HCT116 (cell line): ENCODE results near the gene TRIM6. TPM values are rescaled to one million over a fixed set of nuclear protein-coding genes. Genes with fewer than 3 reads are reported as not detected.

Source experiments
- ATAC-seq: fragments of 200-7000 bp; cut with Tn5 transposase; 2 replicates; pipeline ENCODE4 v1.9.1; 2020; ENCODE audit warnings: mild to moderate bottlenecking, moderate library complexity
- BruUV-seq: library from RNA; stranded (reverse); fragments of 400-500 nt; replicated peaks from 2 replicates; lab custom pipeline; 2021; lab: Mats Ljungman, UMichigan
- CTCF ChIA-PET: fragments of 300-600 bp; sonication (Branson Sonifier 250); formaldehyde crosslinking; loops from one replicate; lab custom pipeline; 2021; ENCODE audit warnings: antibody characterized with exemption; lab: Charles Lee
- POLR2A ChIA-PET: fragments of 300-600, 350-600 bp; sonication (Branson Sonifier 250); formaldehyde crosslinking; loops from one replicate; lab custom pipeline; 2021; ENCODE audit warnings: antibody characterized with exemption; lab: Charles Lee
- RAD21 ChIA-PET, 2 experiments: fragments of 300-600 bp; sonication (Branson Sonifier 250); formaldehyde crosslinking; loops; one replicate each; lab custom pipeline; 2023; ENCODE audit warnings: low total read pairs in 2 of 2; ENCODE audit not compliant: uncharacterized antibody in 2 of 2, unreplicated experiment in 2 of 2, low non-redundant PET in 1 of 2; lab: Charles Lee
- DNase-seq: peaks from one replicate; pipeline ENCODE4 v3.0.0-alpha.2; 2010; ENCODE audit warnings: low read depth, low spot score
- H2AFZ ChIP-seq: fragments of 200-600 bp; shearing (Covaris generic), sonication (generic); 2 replicates; pipeline ENCODE4 v1.6.1; 2017; ENCODE audit warnings: low read depth, mixed run types, mixed read lengths, antibody characterized with exemption, low read length; ENCODE audit not compliant: poor library complexity, severe bottlenecking
- H3K27ac ChIP-seq: 2 replicates; pipeline ENCODE4 v1.5.1; 2012; ENCODE audit warnings: low read depth, low read length
- H3K27me3 ChIP-seq: fragments of 200-600 bp; sonication (generic); 2 replicates; pipeline ENCODE4 v1.6.1; 2016; ENCODE audit warnings: mixed run types, low read length, mixed read lengths; ENCODE audit not compliant: insufficient read depth
- H3K36me3 ChIP-seq, 2 experiments: fragments of 200-500 bp in 1 of 2; fragments of 200-600 bp in 1 of 2; sonication (Bioruptor generic) in 1 of 2; sonication (generic) in 1 of 2; 2 replicates each; pipeline versions ENCODE4 v1.5.1 to v1.6.1; 2014 to 2016; ENCODE audit warnings: low read length in 2 of 2, inconsistent platforms in 1 of 2, mixed read lengths in 1 of 2, mixed run types in 1 of 2; ENCODE audit not compliant: insufficient read depth in 2 of 2, control insufficient read depth in 1 of 2
- H3K4me1 ChIP-seq, 2 experiments: fragments of 200-600 bp in 1 of 2; sonication (generic) in 1 of 2; 2 replicates each; pipeline versions ENCODE4 v1.5.1 to v1.6.1; 2012 to 2017; ENCODE audit warnings: low read length in 2 of 2, inconsistent platforms in 1 of 2, mild to moderate bottlenecking in 1 of 2, mixed read lengths in 1 of 2, mixed run types in 1 of 2, moderate library complexity in 1 of 2; ENCODE audit not compliant: insufficient read depth in 2 of 2, control insufficient read depth in 1 of 2
- H3K4me2 ChIP-seq: fragments of 200-600 bp; sonication (generic); 2 replicates; pipeline ENCODE4 v1.6.1; 2017; ENCODE audit warnings: mixed run types, low read length, mixed read lengths
- H3K4me3 ChIP-seq, 2 experiments: fragments of 200-600 bp in 1 of 2; sonication (generic) in 1 of 2; replicated peaks in 1 of 2; 2 replicates each; pipeline ENCODE4 v1.5.1; 2011 to 2016; ENCODE audit warnings: low read length in 2 of 2, control low read depth in 1 of 2, low read depth in 1 of 2, mild to moderate bottlenecking in 1 of 2, mixed read lengths in 1 of 2, mixed run types in 1 of 2
- H3K79me2 ChIP-seq: fragments of 200-600 bp; sonication (generic); 2 replicates; pipeline ENCODE4 v1.6.1; 2017; ENCODE audit warnings: mild to moderate bottlenecking, mixed run types, low read length, moderate library complexity, mixed read lengths; ENCODE audit not compliant: insufficient read depth
- H3K9ac ChIP-seq: fragments of 200-600 bp; sonication (generic); 2 replicates; pipeline ENCODE4 v1.6.1; 2016; ENCODE audit warnings: low read length, mixed read lengths
- H3K9me2 ChIP-seq: fragments of 200-600 bp; sonication (generic), shearing (Covaris generic); 2 replicates; pipeline ENCODE4 v1.6.1; 2017; ENCODE audit warnings: mixed run types, mild to moderate bottlenecking, moderate library complexity; ENCODE audit not compliant: insufficient read depth
- H3K9me3 ChIP-seq, 2 experiments: fragments of 200-500 bp in 1 of 2; fragments of 200-600 bp in 1 of 2; sonication (Bioruptor generic) in 1 of 2; sonication (generic) in 1 of 2; 2 replicates each; pipeline ENCODE4 v1.6.1; 2014 to 2017; ENCODE audit warnings: low read length in 2 of 2, mixed read lengths in 2 of 2, inconsistent platforms in 1 of 2, low read depth in 1 of 2, mild to moderate bottlenecking in 1 of 2, mixed run types in 1 of 2, moderate library complexity in 1 of 2; ENCODE audit not compliant: control insufficient read depth in 1 of 2, insufficient read depth in 1 of 2
- H4K20me1 ChIP-seq: fragments of 200-600 bp; sonication (generic), shearing (Covaris generic); 2 replicates; pipeline ENCODE4 v1.6.1; 2017; ENCODE audit warnings: mixed run types, mild to moderate bottlenecking, moderate library complexity; ENCODE audit not compliant: insufficient read depth
- CEBPB ChIP-seq: IDR thresholded peaks from 2 replicates; pipeline ENCODE4 v1.6.1; 2012; ENCODE audit warnings: low read depth
- ELF1 ChIP-seq: IDR thresholded peaks from 2 replicates; pipeline ENCODE4 v1.6.1; 2012; ENCODE audit warnings: low read depth, borderline replicate concordance
- EZH2 ChIP-seq: fragments of 200-600 bp; sonication (generic); IDR thresholded peaks from 2 replicates; pipeline ENCODE4 v1.6.1; 2017; ENCODE audit warnings: antibody characterized with exemption, mixed run types
- EZH2phosphoT487 ChIP-seq: fragments of 200-600 bp; IDR thresholded peaks from 2 replicates; pipeline ENCODE4 v1.6.1; 2018; ENCODE audit warnings: antibody characterized with exemption, borderline replicate concordance
- SRF ChIP-seq: IDR thresholded peaks from 2 replicates; pipeline ENCODE4 v1.6.1; 2012; ENCODE audit warnings: low read depth
- TCF7L2 ChIP-seq: IDR thresholded peaks from 2 replicates; pipeline ENCODE4 v1.7.0; 2011; ENCODE audit warnings: borderline replicate concordance, inconsistent platforms; ENCODE audit not compliant: insufficient read depth, insufficient read length; ENCODE audit errors: extremely low read depth
- YY1 ChIP-seq: IDR thresholded peaks from 2 replicates; pipeline ENCODE4 v1.6.1; 2011; ENCODE audit warnings: low read length, low read depth, moderate library complexity, mild to moderate bottlenecking; ENCODE audit not compliant: insufficient replicate concordance; ENCODE audit errors: extremely low read depth
- ZFX ChIP-seq: fragments of 450-650 bp; IDR thresholded peaks from 2 replicates; pipeline ENCODE4 v1.6.1; 2017
- intact Hi-C: fragments of 100-400 bp; cut with micrococcal nuclease; formaldehyde crosslinking; loops from 2 replicates; pipeline ENCODE4 v1.10.0; 2022
- total RNA-seq: library from RNA; stranded (reverse); gene quantifications from one replicate; pipeline ENCODE4 v1.2.1, GENCODE V29; 2021; ENCODE audit not compliant: unreplicated experiment
- TF ChIP-seq, protein P1 (sequence below), 3 experiments: fragments of 200-600 bp in 1 of 3; sonication (generic) in 1 of 3; IDR thresholded peaks in 2 of 3; conservative IDR thresholded peaks in 1 of 3; 2 replicates each; pipeline ENCODE4 v1.5.1; 2012 to 2017; ENCODE audit warnings: low read depth in 2 of 3, low read length in 2 of 3, antibody characterized with exemption in 1 of 3, borderline replicate concordance in 1 of 3, control low read depth in 1 of 3, mild to moderate bottlenecking in 1 of 3, mixed read lengths in 1 of 3, mixed run types in 1 of 3, moderate library complexity in 1 of 3; ENCODE audit not compliant: insufficient read depth in 1 of 3
- TF ChIP-seq, protein P2 (sequence below): IDR thresholded peaks from 2 replicates; pipeline ENCODE4 v1.6.1; 2012

Gene TRIM6
- total RNA-seq, 1 experiment from 2014 or later = 3.0 TPM

DNA sequence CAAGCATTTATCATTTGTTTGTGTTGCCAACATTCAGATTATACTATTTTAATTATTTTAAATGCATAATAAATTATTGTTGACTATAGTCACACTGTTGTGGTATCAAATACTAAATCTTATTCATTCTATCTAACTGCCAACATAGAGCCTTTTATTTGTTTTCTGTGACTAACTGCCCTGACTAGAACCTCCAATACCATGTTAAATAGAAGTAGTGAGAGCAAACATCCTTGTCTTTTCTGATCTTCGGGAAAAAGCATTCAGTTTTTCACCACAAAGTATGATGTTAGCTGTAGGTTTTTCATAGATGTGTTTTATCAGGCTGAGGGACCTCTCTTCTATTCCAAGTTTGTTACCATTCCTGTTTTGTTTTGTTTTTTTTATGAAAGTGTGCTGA is 43.5 kb downstream of the TRIM6 start:
- ChIA-PET RAD21 (no interaction called here), POLR2A (interaction anchor here (0.7 kb wide), 1 partner anchor 32 kb away, joined by 3 read pairs; no protein-coding TSS in a partner anchor), CTCF (no interaction called here)
- intact Hi-C loops = no loop called here
- H3K4me2 ChIP-seq = no peak overlapping the region
- TF ChIP-seq EZH2phosphoT487 (no peak), YY1 (no peak), CEBPB (no peak), EZH2 (no peak), ZFX (no peak), SRF (no peak), TCF7L2 (no peak)
- TF ChIP-seq, protein P1, sequence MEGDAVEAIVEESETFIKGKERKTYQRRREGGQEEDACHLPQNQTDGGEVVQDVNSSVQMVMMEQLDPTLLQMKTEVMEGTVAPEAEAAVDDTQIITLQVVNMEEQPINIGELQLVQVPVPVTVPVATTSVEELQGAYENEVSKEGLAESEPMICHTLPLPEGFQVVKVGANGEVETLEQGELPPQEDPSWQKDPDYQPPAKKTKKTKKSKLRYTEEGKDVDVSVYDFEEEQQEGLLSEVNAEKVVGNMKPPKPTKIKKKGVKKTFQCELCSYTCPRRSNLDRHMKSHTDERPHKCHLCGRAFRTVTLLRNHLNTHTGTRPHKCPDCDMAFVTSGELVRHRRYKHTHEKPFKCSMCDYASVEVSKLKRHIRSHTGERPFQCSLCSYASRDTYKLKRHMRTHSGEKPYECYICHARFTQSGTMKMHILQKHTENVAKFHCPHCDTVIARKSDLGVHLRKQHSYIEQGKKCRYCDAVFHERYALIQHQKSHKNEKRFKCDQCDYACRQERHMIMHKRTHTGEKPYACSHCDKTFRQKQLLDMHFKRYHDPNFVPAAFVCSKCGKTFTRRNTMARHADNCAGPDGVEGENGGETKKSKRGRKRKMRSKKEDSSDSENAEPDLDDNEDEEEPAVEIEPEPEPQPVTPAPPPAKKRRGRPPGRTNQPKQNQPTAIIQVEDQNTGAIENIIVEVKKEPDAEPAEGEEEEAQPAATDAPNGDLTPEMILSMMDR (IDR thresholded peaks at IDR 0.05 in 2 of 3, conservative IDR thresholded peaks at IDR 0.05 in 1 of 3; ENCODE audit: borderline replicate concordance in 1 of 3, insufficient read depth in 1 of 3, low read depth in 2 of 3, low read length in 2 of 3) = no peak
- H3K9me3 ChIP-seq = no peaks in the 10 kb centered on the region; a peak in 1 of 4 replicates
- no peak overlapping the region for H3K4me3 ChIP-seq
- DNase-seq = no peak
- no peaks in the 10 kb centered on the region for H3K4me1 ChIP-seq
- H4K20me1 ChIP-seq = no peaks in the 10 kb centered on the region
- no peak overlapping the region for H3K9ac ChIP-seq
- no peak overlapping the region for H3K27ac ChIP-seq
- no peaks in the 10 kb centered on the region for H3K36me3 ChIP-seq
- no peak overlapping the region for H2AFZ ChIP-seq
- H3K27me3 ChIP-seq = no peaks in the 10 kb centered on the region
- H3K79me2 ChIP-seq = no peaks in the 10 kb centered on the region
- no peaks in the 10 kb centered on the region for H3K9me2 ChIP-seq
- BruUV-seq = no TSS peak
- ATAC-seq = no peak

DNA sequence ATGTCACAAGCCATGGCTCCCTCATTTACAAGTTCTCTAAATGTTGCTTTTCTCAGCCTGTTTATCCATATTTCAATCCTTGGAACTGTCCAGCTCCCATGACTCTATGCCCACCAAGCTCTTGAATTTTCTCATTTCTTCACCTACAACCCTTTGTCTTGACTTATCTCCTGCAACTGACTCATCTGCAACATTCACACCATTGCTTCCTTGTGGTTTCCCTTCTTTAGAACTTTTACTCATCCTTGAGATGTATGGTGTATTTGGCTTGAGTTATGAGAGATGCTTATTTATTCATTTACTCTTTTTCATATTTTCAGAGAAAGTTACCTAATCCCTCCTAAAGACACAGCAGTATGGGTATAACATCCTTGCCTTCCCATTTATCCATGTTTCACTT is 47.1 kb downstream of the TRIM6 start:
- no peaks in the 10 kb centered on the region for H3K4me1 ChIP-seq
- no peak for ATAC-seq

More for the DNA sequence above, 47.1 kb downstream of the TRIM6 start:
- Histone ChIP-seq H3K27me3 (no peaks in the 10 kb centered on the region), H3K9ac (no peak overlapping the region), H3K9me3 (no peaks in the 10 kb centered on the region; a peak in 1 of 4 replicates), H4K20me1 (no peaks in the 10 kb centered on the region), H3K27ac (no peak overlapping the region), H3K4me2 (no peak overlapping the region), H2AFZ (no peak overlapping the region), H3K4me3 (no peak overlapping the region), H3K36me3 (no peaks in the 10 kb centered on the region), H3K79me2 (no peaks in the 10 kb centered on the region), H3K9me2 (no peaks in the 10 kb centered on the region)
- ChIA-PET POLR2A (no interaction called here), RAD21 (no interaction called here), CTCF (no interaction called here)
- DNase-seq = no peak
- intact Hi-C loops = no loop called here
- TF ChIP-seq, protein P2, sequence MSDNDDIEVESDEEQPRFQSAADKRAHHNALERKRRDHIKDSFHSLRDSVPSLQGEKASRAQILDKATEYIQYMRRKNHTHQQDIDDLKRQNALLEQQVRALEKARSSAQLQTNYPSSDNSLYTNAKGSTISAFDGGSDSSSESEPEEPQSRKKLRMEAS = no peak
- no peak for TF ChIP-seq ELF1
- TF ChIP-seq, protein P1 (IDR thresholded peaks at IDR 0.05 in 2 of 3, conservative IDR thresholded peaks at IDR 0.05 in 1 of 3; ENCODE audit: borderline replicate concordance in 1 of 3, insufficient read depth in 1 of 3, low read depth in 2 of 3, low read length in 2 of 3) = no peak
- no TSS peak for BruUV-seq
